Measurements from ENCODE around the gene IKBKE. TPM values are rescaled to one million over a fixed set of nuclear protein-coding genes. Genes with fewer than 3 reads are reported as not detected.

IKBKE gene
- total and polyA plus RNA-seq, 12 donors = 2.9 to 11.1 (median 6.1) TPM

DNA sequence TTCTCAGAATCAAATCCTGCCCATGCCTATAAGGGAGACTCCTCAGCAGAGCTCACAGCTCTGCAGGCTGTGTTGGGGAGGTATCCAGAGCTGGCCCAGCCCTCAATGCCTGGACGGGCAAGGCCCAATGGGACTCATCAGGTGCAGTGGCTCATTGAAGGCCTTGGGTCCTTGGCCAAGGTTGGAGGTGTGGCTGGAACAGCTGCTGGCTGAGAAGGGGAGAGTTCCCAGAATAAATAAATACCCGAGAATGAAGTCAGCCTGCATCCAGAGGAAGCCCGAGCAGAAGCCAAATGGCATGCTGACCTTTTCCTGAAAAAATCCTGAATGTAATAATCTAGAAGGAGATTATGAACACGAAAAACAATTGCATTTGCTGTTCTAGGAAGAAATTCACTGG, 25.2 kb upstream of the IKBKE start:
- Histone ChIP-seq H3K4me3 (no peak overlapping the region), H3K9me3 (replicated peaks in 1 of 3) (no peaks in the 10 kb centered on the region), H3K27ac (peak overlapping the region in 2 of 5 donors; percentile 33 to 53), H3K36me3 (replicated peaks in 1 of 2) (peaks cover 0 to 67% of the 10 kb centered on the region in 2 donors), H3K4me1 (replicated peaks in 1 of 2) (peaks cover 7 to 12% of the 10 kb centered on the region in 2 donors), H3K27me3 (no peaks in the 10 kb centered on the region)
- DNase-seq = peak; percentile 61 to 93 (median 82)
- 21 to 39% (median 29%) methylated on average over 4 of the region's 4 CpGs for WGBS, 4 donors
- intact Hi-C loops (cut with DNase I) = no loop called here
- no peak for TF ChIP-seq POLR2A (IDR thresholded peaks at IDR 0.05)
- TF ChIP-seq, protein P1, sequence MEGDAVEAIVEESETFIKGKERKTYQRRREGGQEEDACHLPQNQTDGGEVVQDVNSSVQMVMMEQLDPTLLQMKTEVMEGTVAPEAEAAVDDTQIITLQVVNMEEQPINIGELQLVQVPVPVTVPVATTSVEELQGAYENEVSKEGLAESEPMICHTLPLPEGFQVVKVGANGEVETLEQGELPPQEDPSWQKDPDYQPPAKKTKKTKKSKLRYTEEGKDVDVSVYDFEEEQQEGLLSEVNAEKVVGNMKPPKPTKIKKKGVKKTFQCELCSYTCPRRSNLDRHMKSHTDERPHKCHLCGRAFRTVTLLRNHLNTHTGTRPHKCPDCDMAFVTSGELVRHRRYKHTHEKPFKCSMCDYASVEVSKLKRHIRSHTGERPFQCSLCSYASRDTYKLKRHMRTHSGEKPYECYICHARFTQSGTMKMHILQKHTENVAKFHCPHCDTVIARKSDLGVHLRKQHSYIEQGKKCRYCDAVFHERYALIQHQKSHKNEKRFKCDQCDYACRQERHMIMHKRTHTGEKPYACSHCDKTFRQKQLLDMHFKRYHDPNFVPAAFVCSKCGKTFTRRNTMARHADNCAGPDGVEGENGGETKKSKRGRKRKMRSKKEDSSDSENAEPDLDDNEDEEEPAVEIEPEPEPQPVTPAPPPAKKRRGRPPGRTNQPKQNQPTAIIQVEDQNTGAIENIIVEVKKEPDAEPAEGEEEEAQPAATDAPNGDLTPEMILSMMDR (IDR thresholded peaks at IDR 0.05) = no peak

DNA sequence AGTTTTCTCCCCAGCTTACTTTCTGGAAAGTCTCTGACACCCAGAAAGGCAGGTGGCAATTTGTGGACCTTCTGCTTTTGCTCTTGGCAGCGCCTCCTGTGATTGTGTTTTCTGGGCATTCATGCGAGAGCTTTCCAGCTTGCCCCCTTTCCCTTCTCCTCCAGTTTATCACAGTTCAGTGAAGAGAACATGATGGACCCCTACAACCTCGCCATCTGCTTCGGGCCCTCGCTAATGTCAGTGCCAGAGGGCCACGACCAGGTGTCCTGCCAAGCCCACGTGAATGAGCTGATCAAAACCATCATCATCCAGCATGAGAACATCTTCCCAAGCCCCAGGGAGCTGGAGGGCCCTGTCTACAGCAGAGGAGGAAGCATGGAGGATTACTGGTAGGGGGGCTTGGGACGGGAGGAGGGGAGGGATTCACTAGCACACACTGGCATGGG, 24.3 kb upstream of the IKBKE start:
- WGBS, 4 donors = 94 to 96% (median 95%) methylated on average over 8 of the region's 8 CpGs
- H3K27me3 ChIP-seq = no peaks in the 10 kb centered on the region
- H3K4me3 ChIP-seq = no peak overlapping the region
- H3K36me3 ChIP-seq (replicated peaks in 1 of 2) = peaks cover 0 to 68% of the 10 kb centered on the region in 2 donors
- TF ChIP-seq, protein P1 (IDR thresholded peaks at IDR 0.05) = no peak
- TF ChIP-seq POLR2A (IDR thresholded peaks at IDR 0.05) = no peak
- peak overlapping the region in 1 of 5 donors; percentile 53 for H3K27ac ChIP-seq
- H3K9me3 ChIP-seq (replicated peaks in 1 of 3) = no peaks in the 10 kb centered on the region
- H3K4me1 ChIP-seq (replicated peaks in 1 of 2) = peaks cover 7 to 12% of the 10 kb centered on the region in 2 donors
- intact Hi-C loops (cut with DNase I) = no loop called here
- no peak for DNase-seq

DNA sequence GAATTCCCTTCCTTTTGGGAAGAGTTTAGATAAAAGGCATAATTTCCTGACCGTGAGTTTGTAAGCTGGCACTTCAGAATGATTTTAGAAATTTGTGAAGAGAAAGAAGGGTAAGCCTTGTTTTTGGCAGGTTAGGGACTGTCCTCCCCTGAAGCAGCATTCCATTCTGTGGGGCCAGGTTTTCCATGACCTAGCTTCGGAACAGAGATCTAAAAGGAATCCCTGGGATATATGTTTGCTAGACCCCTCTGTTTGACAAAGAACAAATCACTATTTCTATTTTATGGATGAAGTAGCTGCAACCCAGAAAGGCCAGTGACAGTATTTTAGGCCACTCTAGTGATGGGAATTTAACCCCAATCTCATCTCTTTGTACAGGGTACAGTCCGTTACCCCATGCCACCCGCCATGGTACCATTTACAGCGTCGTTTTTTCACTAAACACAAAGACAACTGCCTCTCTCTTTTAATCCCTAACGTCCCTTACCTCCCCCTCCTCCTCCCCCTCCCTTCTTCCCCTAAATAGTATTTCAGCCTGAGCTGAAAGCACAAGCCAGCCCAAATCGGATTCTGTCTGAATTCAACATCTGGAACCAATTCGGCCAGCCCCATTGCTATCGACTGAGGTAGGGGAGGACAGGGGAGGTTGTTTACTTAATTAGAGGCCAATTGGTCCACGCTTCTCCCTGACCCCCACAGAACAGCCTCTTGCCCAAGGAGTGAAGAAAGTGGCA, 23.4 kb upstream of the IKBKE start:
- WGBS, 4 donors = 84 to 91% (median 90%) methylated on average over 11 of the region's 11 CpGs
- no peak overlapping the region for H3K27ac ChIP-seq
- H3K9me3 ChIP-seq (replicated peaks in 1 of 3) = no peaks in the 10 kb centered on the region
- TF ChIP-seq, protein P1 (IDR thresholded peaks at IDR 0.05) = no peak
- no peak for TF ChIP-seq POLR2A (IDR thresholded peaks at IDR 0.05)
- H3K4me3 ChIP-seq = no peak overlapping the region
- peaks cover 7 to 12% of the 10 kb centered on the region in 2 donors for H3K4me1 ChIP-seq (replicated peaks in 1 of 2)
- no peaks in the 10 kb centered on the region for H3K27me3 ChIP-seq
- peaks cover 0 to 68% of the 10 kb centered on the region in 2 donors for H3K36me3 ChIP-seq (replicated peaks in 1 of 2)
- intact Hi-C loops (cut with DNase I) = no loop called here
- DNase-seq = no peak

DNA sequence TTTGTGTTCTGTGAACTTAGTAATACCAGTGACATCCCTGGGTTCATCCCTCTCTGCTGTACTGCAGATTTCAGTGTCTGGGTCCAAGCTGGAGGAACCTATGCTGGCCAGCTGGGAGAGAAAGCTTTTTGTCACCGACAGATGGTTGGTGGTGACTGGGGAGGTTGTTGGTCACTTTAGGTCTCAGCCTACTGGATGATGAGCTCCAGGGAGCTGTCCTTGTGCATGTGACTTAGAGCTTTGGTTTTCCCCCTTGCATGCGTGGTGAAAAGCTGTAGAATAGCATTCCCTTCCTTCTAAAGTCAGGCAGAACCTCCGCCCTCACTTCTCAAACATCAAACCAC, 22.9 kb upstream of the IKBKE start:
- WGBS, 4 donors = 46 to 100% (median 86%) methylated on average over 2 to 3 of the region's 3 CpGs
- intact Hi-C loops (cut with DNase I) = no loop called here
- DNase-seq = no peak

More for the DNA sequence above, 22.9 kb upstream of the IKBKE start:
- no peaks in the 10 kb centered on the region for H3K9me3 ChIP-seq (replicated peaks in 1 of 3)
- no peaks in the 10 kb centered on the region for H3K27me3 ChIP-seq
- H3K4me1 ChIP-seq (replicated peaks in 1 of 2) = peaks cover 7 to 12% of the 10 kb centered on the region in 2 donors
- no peak overlapping the region for H3K4me3 ChIP-seq
- no peak overlapping the region for H3K27ac ChIP-seq
- TF ChIP-seq, protein P1 (IDR thresholded peaks at IDR 0.05) = no peak
- no peak for TF ChIP-seq POLR2A (IDR thresholded peaks at IDR 0.05)
- H3K36me3 ChIP-seq (replicated peaks in 1 of 2) = peaks cover 0 to 67% of the 10 kb centered on the region in 2 donors
